Upper lobe of left lung (tissue), 6 donors: ENCODE measurements around the gene FGGY. TPM values are rescaled to one million over a fixed set of nuclear protein-coding genes. Genes with fewer than 3 reads are reported as not detected.
A peak's percentile ranks its signal among the peaks of the same experiment; 100 is the strongest.

Experiments
- ATAC-seq, 2 donors: fragments of 200-7000 bp; cut with Tn5 transposase; one replicate each; pipeline ENCODE4 v1.9.1; 2022; ENCODE audit warnings: mild to moderate bottlenecking in 2 of 2, moderate library complexity in 2 of 2; ENCODE audit not compliant: low FRiP score in 2 of 2
- DNase-seq, 2 donors: peaks; one replicate each; pipeline ENCODE4 v3.0.0-alpha.2; 2019 to 2020
- H3K27ac ChIP-seq, 4 donors: fragments of 200-600 bp; sonication (generic); one replicate each; pipeline ENCODE4 v1.5.1; 2016 to 2019
- H3K27me3 ChIP-seq, 4 donors: fragments of 200-600 bp; sonication (generic); one replicate each; pipeline ENCODE4 v1.5.1; 2017 to 2019
- H3K36me3 ChIP-seq, 4 donors: fragments of 200-600 bp; sonication (generic); one replicate each; pipeline ENCODE4 v1.5.1; 2016 to 2019
- H3K4me1 ChIP-seq, 4 donors: fragments of 200-600 bp; sonication (generic); one replicate each; pipeline ENCODE4 v1.5.1; 2018 to 2019
- H3K4me3 ChIP-seq, 4 donors: fragments of 200-600 bp; sonication (generic); one replicate each; pipeline ENCODE4 v1.5.1; 2017 to 2019; ENCODE audit warnings: mild to moderate bottlenecking in 2 of 4, moderate library complexity in 1 of 4
- H3K9me3 ChIP-seq, 4 donors: fragments of 200-600 bp; sonication (generic); one replicate each; pipeline ENCODE4 v1.5.1; 2018 to 2019
- CTCF ChIP-seq, 6 experiments: fragments of 450-650 bp in 4 of 6; fragments of 200-600 bp in 2 of 6; sonication (generic) in 2 of 6; IDR thresholded peaks; one replicate each; pipeline ENCODE4 v1.5.1; 2016 to 2019; ENCODE audit warnings: antibody characterized with exemption in 6 of 6
- EP300 ChIP-seq, 4 donors: sonication (generic); formaldehyde crosslinking; IDR thresholded peaks; one replicate each; pipeline ENCODE4 v1.5.1; 2017; ENCODE audit warnings: antibody characterized with exemption in 4 of 4, control low read depth in 2 of 4
- POLR2A ChIP-seq, 4 donors: fragments of 450-650 bp; IDR thresholded peaks; one replicate each; pipeline ENCODE4 v1.5.1; 2016 to 2017; ENCODE audit warnings: antibody characterized with exemption in 4 of 4, mild to moderate bottlenecking in 2 of 4
- POLR2AphosphoS5 ChIP-seq, 2 donors: sonication (generic); formaldehyde crosslinking; IDR thresholded peaks; one replicate each; pipeline ENCODE4 v1.5.1; 2017; ENCODE audit warnings: antibody characterized with exemption in 2 of 2
- WGBS, 2 donors: methylation state at CpG; one replicate each; pipeline ENCODE4 v1.1.5; 2017 to 2018; 5-methylcytosine and 5-hydroxymethylcytosine counted together
- total RNA-seq, 6 donors: library from RNA; depleted of rRNA in 4 of 6; stranded (reverse); fragments of >200 nt in 4 of 6; gene quantifications; one replicate each; pipeline versions ENCODE4 v1.1.0 to v1.2.1, GENCODE V29; 2016 to 2021
- donor health status: DM: no; HTN: no; CAD: no; lungs with moderate emphysema.
- donor health status: DM: no; HTN: yes; CAD: no; lungs with severe emphysema.

FGGY gene
- total RNA-seq, 6 donors from 2014 or later = 11.8 to 51.3 (median 22.6) TPM

GRCh38 chr1:59357645-59358320 is 60.9 kb downstream of the FGGY start:
- DNase-seq (no peak), ATAC-seq (no peak)
- no peaks in the 10 kb centered on the region for H3K9me3 ChIP-seq
- 92 to 97% methylated on average over 5 of the region's 5 CpGs for WGBS, 2 donors
- no peak overlapping the region for H3K4me3 ChIP-seq
- H3K36me3 ChIP-seq = no peaks in the 10 kb centered on the region
- TF ChIP-seq CTCF (IDR thresholded peaks at IDR 0.05) (no peak), EP300 (IDR thresholded peaks at IDR 0.05) (no peak), POLR2AphosphoS5 (IDR thresholded peaks at IDR 0.05) (no peak), POLR2A (IDR thresholded peaks at IDR 0.05) (no peak)
- H3K27ac ChIP-seq = no peak overlapping the region
- H3K4me1 ChIP-seq = no peaks in the 10 kb centered on the region
- H3K27me3 ChIP-seq = no peaks in the 10 kb centered on the region

GRCh38 chr1:59359325-59359724 is 62.4 kb downstream of the FGGY start:
- no peak overlapping the region for H3K27ac ChIP-seq
- TF ChIP-seq CTCF (IDR thresholded peaks at IDR 0.05) (no peak), EP300 (IDR thresholded peaks at IDR 0.05) (no peak), POLR2AphosphoS5 (IDR thresholded peaks at IDR 0.05) (no peak), POLR2A (IDR thresholded peaks at IDR 0.05) (no peak)
- no peaks in the 10 kb centered on the region for H3K27me3 ChIP-seq
- H3K9me3 ChIP-seq = no peaks in the 10 kb centered on the region
- 78 to 79% methylated on average over 1 of the region's 1 CpG for whole genome bisulfite sequencing, 2 donors
- H3K4me3 ChIP-seq = no peak overlapping the region
- no peaks in the 10 kb centered on the region for H3K4me1 ChIP-seq
- H3K36me3 ChIP-seq = no peaks in the 10 kb centered on the region
- no peak for DNase-seq
- no peak for ATAC-seq

- peak in 1 of 2 donors; percentile 86 for ATAC-seq
- H3K4me3 ChIP-seq = no peak overlapping the region
These were observed 63.3 kb downstream of the FGGY start for GRCh38 chr1:59360170-59360569.

GRCh38 chr1:59360729-59361128 is 63.8 kb downstream of the FGGY start:
- Histone ChIP-seq H3K36me3 (no peaks in the 10 kb centered on the region), H3K9me3 (no peaks in the 10 kb centered on the region), H3K4me3 (no peak overlapping the region), H3K27me3 (no peaks in the 10 kb centered on the region), H3K27ac (no peak overlapping the region), H3K4me1 (no peaks in the 10 kb centered on the region)
- WGBS, 2 donors = 96 to 98% methylated on average over 2 of the region's 2 CpGs
- no peak for TF ChIP-seq POLR2AphosphoS5 (IDR thresholded peaks at IDR 0.05)
- TF ChIP-seq EP300 (IDR thresholded peaks at IDR 0.05) = no peak
- no peak for TF ChIP-seq POLR2A (IDR thresholded peaks at IDR 0.05)
- no peak for TF ChIP-seq CTCF (IDR thresholded peaks at IDR 0.05)
- no peak for DNase-seq
- ATAC-seq = no peak

More at GRCh38 chr1:59360170-59360569, 63.3 kb downstream of the FGGY start:
- no peaks in the 10 kb centered on the region for H3K4me1 ChIP-seq
- H3K9me3 ChIP-seq = no peaks in the 10 kb centered on the region
- no peak for DNase-seq
- no peaks in the 10 kb centered on the region for H3K27me3 ChIP-seq
- H3K27ac ChIP-seq = no peak overlapping the region
- no peak for TF ChIP-seq POLR2A (IDR thresholded peaks at IDR 0.05)
- no peak for TF ChIP-seq POLR2AphosphoS5 (IDR thresholded peaks at IDR 0.05)
- no peak for TF ChIP-seq EP300 (IDR thresholded peaks at IDR 0.05)
- no peak for TF ChIP-seq CTCF (IDR thresholded peaks at IDR 0.05)
- 86 to 89% methylated on average over 4 of the region's 4 CpGs for WGBS, 2 donors
- no peaks in the 10 kb centered on the region for H3K36me3 ChIP-seq

GRCh38 chr1:59361766-59362165 is 64.9 kb downstream of the FGGY start:
- Histone ChIP-seq H3K27me3 (no peaks in the 10 kb centered on the region), H3K36me3 (no peaks in the 10 kb centered on the region), H3K4me3 (no peak overlapping the region), H3K4me1 (no peaks in the 10 kb centered on the region), H3K9me3 (no peaks in the 10 kb centered on the region), H3K27ac (no peak overlapping the region)
- ATAC-seq (peak in 1 of 2 donors; percentile 81), DNase-seq (no peak)
- TF ChIP-seq POLR2AphosphoS5 (IDR thresholded peaks at IDR 0.05) (no peak), CTCF (IDR thresholded peaks at IDR 0.05) (no peak), EP300 (IDR thresholded peaks at IDR 0.05) (no peak), POLR2A (IDR thresholded peaks at IDR 0.05) (no peak)
- WGBS, 2 donors = 83 to 94% methylated on average over 8 of the region's 8 CpGs
